ENCODE measurements around the gene CARNS1.
A peak's percentile ranks its signal among the peaks of the same experiment; 100 is the strongest.

GRCh38 chr11:67401495-67402191, 13.8 kb upstream of the CARNS1 start, which contains the start of gene PPP1CA:
- peak in 8 of 11 experiments; percentile 24 to 96 (median 86) for TF ChIP-seq CTCF (IDR thresholded peaks at IDR 0.05 in 8 of 11, conservative IDR thresholded peaks at IDR 0.05 in 3 of 11)
- peak in 2 of 3 donors; percentile 52 to 77 for TF ChIP-seq POLR2A (IDR thresholded peaks at IDR 0.05)

Measured in spleen (tissue), 7 donors.